ENCODE data around the gene GPR146.
A peak's percentile ranks its signal among the peaks of the same experiment; 100 is the strongest.

Gene GPR146

DNA sequence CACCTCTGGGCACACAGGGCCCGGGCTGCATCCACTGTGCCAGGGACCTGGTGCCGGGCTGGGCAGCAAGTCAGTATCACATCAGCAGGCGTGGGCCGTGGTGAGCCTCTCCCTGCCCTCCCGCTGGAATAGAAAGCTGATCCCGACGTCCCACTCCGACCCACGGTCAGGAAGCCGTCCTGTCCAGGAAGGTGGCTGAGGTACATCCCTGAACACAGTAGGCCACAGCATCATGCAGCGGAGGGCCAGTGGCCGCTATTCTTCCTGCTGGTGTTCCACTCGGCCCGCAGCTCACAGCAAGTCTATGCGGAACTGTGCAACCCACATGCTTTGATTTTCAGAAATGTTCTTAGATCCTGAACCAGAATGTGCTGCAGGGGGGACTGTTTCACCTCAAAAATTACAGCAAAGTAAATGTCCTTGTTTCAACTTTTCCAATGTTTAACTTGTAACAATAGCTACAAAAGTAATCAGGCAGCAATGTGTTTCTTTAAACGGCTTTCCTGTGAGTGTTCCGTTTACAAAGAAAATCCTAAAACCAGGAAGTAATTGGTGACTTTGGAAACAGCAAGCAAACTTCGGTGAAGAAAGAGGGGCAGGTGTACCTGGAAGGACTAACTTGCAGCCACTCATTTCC lies 676 bp upstream of the GPR146 start:
- no peak for DNase-seq (ENCODE audit: low spot score)

DNA sequence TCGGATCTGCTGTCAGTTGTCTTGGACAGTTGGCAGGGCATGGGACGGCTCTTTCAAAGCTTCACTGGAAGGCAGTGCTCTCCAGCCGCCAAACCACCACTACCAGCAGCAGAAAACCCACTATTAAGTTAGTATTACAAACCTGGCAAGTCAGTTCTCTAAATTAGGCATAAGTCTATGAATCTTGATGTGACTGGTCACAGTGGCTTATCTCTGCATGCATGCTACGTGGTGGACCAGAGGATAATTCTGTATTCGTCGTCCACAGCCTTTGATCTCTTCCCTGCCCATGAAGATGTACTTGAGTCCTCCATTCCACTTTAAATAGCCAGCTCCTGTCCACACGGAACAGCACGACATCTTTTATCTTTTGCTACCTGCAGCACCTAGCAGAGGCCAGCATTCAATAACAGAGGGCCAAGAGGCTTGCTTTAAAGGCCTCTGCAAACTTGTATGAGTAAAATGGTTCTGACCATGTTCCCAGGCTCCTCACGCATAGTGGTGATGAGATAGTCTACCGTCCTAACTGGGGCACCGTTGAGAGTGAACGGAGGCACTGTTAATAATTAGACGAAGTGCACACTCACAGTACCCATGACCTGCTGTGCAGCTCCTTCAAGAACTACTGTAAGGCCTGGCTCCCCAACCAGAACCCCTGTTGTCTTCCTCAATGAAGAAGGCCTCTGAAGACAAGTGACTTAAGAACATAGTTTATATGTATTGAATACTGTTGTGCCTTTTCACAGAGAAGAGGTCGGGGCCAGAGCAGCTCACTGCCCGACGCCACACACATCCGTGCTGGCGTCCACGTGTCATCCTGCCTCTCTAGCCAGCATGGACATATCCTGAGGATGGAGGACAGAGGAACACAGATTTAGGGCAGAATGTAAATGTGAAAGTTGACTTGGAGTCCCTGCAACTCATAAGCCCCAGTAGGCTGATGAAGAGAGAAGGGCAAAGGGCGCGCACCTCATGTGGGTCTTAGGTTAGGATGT lies 1.0 kb downstream of the GPR146 start:
- DNase-seq (ENCODE audit: low spot score), result no peak

- DNase-seq (ENCODE audit: low spot score), result no peak
Measured at GRCh38 chr7:1046722-1047679, 2.7 kb downstream of the GPR146 start.

GRCh38 chr7:1049006-1049741 lies 4.8 kb downstream of the GPR146 start:
- no peak for DNase-seq (ENCODE audit: low spot score)

GRCh38 chr7:1049801-1050200 lies 5.5 kb downstream of the GPR146 start:
- DNase-seq (ENCODE audit: low spot score), result no peak

- no peak for DNase-seq (ENCODE audit: low spot score)
Measured at GRCh38 chr7:1050254-1050906, 6.0 kb downstream of the GPR146 start.

GRCh38 chr7:1050956-1051690 lies 6.8 kb downstream of the GPR146 start:
- no peak for DNase-seq (ENCODE audit: low spot score)

DNA sequence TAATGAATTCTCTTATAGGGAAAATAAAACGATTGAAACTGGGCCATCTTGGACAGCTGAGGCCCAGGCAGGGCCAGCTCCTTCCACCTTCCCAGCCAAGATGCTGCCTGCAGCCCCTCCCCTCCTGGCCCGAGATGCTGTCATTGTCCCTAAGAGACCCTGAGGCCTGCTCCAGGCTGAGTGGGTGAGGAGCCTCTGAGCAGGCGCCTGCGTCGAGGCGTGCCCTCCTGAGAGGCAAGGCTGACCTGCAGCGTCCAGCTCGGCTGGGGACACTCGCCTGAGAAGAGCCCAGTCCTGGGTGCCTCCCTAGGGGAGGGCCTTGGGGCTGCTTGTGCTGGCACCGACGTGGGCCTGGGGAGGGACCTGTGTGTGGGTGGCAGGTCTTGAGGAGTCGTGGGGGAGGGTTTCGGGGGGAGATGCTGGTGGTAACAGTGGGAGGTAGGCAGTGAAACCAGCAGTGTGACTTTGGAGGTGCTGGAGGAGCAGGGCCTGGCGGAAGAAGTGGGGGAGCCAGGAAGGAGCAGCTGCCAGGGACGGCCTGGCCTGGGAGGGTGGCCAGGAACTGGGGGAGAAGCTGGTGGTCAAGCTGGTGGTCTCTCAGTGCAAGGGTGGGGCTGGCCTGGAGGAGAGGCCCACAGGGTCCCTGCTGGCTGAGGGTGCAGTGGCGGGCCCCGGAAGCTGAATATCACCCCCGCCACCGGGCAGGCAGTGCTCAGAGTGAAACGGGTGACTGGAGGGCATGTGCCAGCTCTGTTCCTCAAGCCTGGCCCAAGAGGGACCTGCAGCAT lies 7.9 kb downstream of the GPR146 start:
- no peak for DNase-seq (ENCODE audit: low spot score)

- DNase-seq (ENCODE audit: low spot score), result no peak
Measured at GRCh38 chr7:1053002-1053411, 8.7 kb downstream of the GPR146 start.

DNA sequence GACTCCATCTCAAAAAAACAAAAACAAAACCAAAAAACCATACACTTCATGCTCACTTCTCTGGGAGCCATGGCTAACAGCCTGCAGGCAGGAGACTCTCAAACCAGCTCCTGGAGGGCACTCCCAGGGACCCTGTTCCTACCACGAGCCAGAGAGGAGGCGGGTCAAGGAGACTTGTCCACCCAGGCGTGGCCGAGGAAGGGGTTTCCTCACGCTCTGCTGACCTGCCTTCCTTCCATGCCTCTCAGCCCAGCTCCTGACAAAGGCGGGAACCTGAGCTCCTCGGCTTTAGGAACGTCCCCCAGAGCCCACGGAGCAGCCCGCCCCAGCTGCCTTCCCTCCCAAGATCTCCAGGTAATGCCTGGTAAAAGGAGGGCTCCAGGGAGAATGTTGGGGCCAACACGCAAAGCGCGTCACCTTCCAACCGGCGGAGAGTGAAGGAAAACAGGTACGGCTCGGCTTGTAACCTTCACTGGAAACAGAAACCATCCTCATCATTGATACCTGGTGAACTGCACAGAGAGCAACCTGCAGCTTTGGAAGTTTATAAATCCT lies 9.5 kb downstream of the GPR146 start:
- DNase-seq (ENCODE audit: low spot score), result no peak

DNA sequence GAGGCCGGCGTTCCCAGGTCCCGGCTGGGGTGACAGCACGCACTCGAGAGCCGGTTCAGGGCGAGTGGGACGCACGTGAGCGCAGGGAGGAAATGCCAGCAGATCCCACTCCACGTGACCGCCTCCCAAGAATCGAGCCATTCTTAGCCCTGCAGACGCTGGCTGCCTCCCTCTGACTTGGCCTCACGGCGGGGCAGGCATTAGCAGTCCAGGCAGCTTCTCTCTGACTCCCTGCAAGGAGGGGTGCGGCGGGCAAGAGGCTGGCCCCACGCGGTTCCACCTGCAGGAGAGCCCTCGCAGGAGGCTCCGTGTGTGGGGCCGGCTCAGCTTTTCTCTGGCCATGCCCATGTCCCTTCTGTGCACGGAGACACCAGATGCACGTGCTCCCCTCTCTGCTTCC lies 10.1 kb downstream of the GPR146 start:
- peak; percentile 72 for DNase-seq (ENCODE audit: low spot score)

GRCh38 chr7:1054861-1055450 lies 10.6 kb downstream of the GPR146 start:
- peak; percentile 80 for DNase-seq (ENCODE audit: low spot score)

DNA sequence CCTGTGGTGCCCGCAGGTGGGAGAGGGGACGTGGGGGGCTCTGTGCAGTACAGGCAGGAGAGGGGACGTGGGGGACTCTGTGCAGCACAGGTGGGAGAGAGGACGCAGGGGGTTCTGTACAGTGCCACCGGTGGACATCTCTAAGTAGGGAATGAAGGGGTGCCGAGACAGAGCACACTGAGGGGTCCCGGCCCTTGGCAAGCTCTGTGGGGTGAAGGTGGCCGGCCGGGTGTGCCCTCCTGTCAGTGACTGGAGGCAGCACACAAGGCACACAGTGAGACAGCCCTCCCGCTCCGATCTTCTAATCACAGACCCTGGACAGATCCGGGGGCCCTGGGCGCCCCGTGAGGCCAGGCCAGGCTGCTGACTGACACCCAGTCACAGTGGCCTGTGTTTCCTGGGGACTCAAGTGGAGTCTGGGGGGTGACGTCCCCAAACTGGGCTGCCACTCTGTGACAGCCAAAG lies 11.2 kb downstream of the GPR146 start:
- DNase-seq (ENCODE audit: low spot score), result no peak

GRCh38 chr7:1055956-1056784 lies 11.8 kb downstream of the GPR146 start:
- DNase-seq (ENCODE audit: low spot score), result no peak

DNA sequence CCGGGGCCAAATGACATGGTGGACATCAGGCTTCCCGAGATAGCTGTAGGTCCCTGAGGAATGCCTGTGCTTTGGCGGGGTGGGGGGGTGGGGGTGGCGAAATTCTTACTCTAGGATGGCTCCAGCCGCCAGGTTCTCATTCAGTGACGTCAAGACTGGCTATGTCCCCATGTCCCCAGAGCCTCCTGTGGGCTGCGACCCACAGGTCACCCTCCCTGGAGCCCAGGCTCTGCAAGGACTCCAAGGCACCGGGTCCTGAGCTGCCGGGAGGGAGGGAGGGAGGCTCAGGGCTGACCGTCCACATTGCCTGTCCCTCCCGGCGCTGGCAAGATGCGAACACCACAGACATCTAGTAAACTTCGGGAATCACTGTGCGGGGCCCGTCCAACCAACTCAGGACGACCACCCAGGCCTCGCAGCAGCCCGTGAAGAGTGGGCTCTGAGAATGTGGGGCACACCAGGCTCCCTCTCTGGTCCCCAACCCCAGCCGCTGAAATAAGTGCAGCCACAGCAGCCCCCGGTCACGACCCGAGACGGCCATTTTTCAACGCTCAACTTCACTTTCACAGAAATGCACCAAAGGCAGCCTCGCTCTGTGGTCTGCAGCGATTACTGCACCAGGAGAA lies 12.6 kb downstream of the GPR146 start:
- no peak for DNase-seq (ENCODE audit: low spot score)

- no peak for DNase-seq (ENCODE audit: low spot score)
Measured at GRCh38 chr7:1057416-1058291, 13.3 kb downstream of the GPR146 start.
